KMS-11 (cell line): ENCODE data around the gene ENPP7.

Experiments used
- H2AFZ ChIP-seq: fragments of 200-600 bp; sonication (generic); 2 replicates; pipeline ENCODE4 v1.6.1; 2016; ENCODE audit warnings: antibody characterized with exemption, mixed run types, low read depth
- H3K27ac ChIP-seq: fragments of 200-600 bp; sonication (generic); 2 replicates; pipeline ENCODE4 v1.6.1; 2016; ENCODE audit warnings: mild to moderate bottlenecking, mixed run types
- H3K27me3 ChIP-seq: fragments of 200-600 bp; sonication (generic); 2 replicates; pipeline ENCODE4 v1.6.1; 2017; ENCODE audit warnings: mild to moderate bottlenecking, low read depth, mixed run types, moderate library complexity; ENCODE audit not compliant: insufficient read depth
- H3K36me3 ChIP-seq: fragments of 200-600 bp; sonication (generic); 2 replicates; pipeline ENCODE4 v1.6.1; 2017; ENCODE audit warnings: mild to moderate bottlenecking, mixed run types; ENCODE audit not compliant: insufficient read depth
- H3K4me1 ChIP-seq: fragments of 200-600 bp; sonication (generic); 2 replicates; pipeline ENCODE4 v1.6.1; 2016; ENCODE audit warnings: mild to moderate bottlenecking, low read depth, mixed run types; ENCODE audit not compliant: poor library complexity, severe bottlenecking
- H3K4me2 ChIP-seq: fragments of 200-600 bp; sonication (generic); 2 replicates; pipeline ENCODE4 v1.7.0; 2016; ENCODE audit warnings: mild to moderate bottlenecking, mixed run types
- H3K4me3 ChIP-seq: fragments of 200-600 bp; sonication (generic); IDR thresholded peaks from 2 replicates; pipeline ENCODE4 v1.6.1; 2017; ENCODE audit warnings: low read depth, low read length, mixed read lengths; ENCODE audit not compliant: insufficient read depth
- H3K79me2 ChIP-seq: fragments of 200-600 bp; sonication (generic); 2 replicates; pipeline ENCODE4 v1.6.1; 2016; ENCODE audit warnings: low read depth, mixed run types; ENCODE audit not compliant: insufficient read depth
- H3K9ac ChIP-seq: fragments of 200-600 bp; sonication (generic); 2 replicates; pipeline ENCODE4 v1.6.1; 2016; ENCODE audit warnings: mild to moderate bottlenecking, mixed run types
- H4K20me1 ChIP-seq: fragments of 200-600 bp; sonication (generic); 2 replicates; pipeline ENCODE4 v1.6.1; 2016; ENCODE audit warnings: mild to moderate bottlenecking, mixed run types; ENCODE audit not compliant: insufficient read depth
- CTCF ChIP-seq: fragments of 200-600 bp; sonication (generic); conservative IDR thresholded peaks from 2 replicates; pipeline ENCODE4 v1.6.1; 2017; ENCODE audit warnings: low read depth, mild to moderate bottlenecking, antibody characterized with exemption, low read length, moderate library complexity, mixed read lengths

Gene ENPP7

GRCh38 chr17:79737922-79738578 lies 7.3 kb downstream of the ENPP7 start:
- no peaks in the 10 kb centered on the region for H3K36me3 ChIP-seq
- peaks cover 67% of the 10 kb centered on the region for H3K27me3 ChIP-seq
- no peaks in the 10 kb centered on the region for H3K79me2 ChIP-seq
- no peak overlapping the region for H2AFZ ChIP-seq
- H3K9ac ChIP-seq = no peak overlapping the region
- H3K4me2 ChIP-seq = no peak overlapping the region
- H3K27ac ChIP-seq = no peak overlapping the region
- H3K4me1 ChIP-seq = peaks cover 2% of the 10 kb centered on the region
- TF ChIP-seq CTCF = no peak
- no peak overlapping the region for H3K4me3 ChIP-seq
- H4K20me1 ChIP-seq = no peaks in the 10 kb centered on the region

GRCh38 chr17:79738643-79739042 lies 7.9 kb downstream of the ENPP7 start:
- no peaks in the 10 kb centered on the region for H3K36me3 ChIP-seq
- H3K4me1 ChIP-seq = no peaks in the 10 kb centered on the region
- H2AFZ ChIP-seq = no peak overlapping the region
- no peaks in the 10 kb centered on the region for H3K79me2 ChIP-seq
- H3K27ac ChIP-seq = no peak overlapping the region
- no peaks in the 10 kb centered on the region for H4K20me1 ChIP-seq
- no peak overlapping the region for H3K9ac ChIP-seq
- no peak for TF ChIP-seq CTCF
- H3K4me2 ChIP-seq = no peak overlapping the region
- peaks cover 72% of the 10 kb centered on the region for H3K27me3 ChIP-seq
- H3K4me3 ChIP-seq = no peak overlapping the region

GRCh38 chr17:79739148-79740062 lies 8.7 kb downstream of the ENPP7 start:
- H4K20me1 ChIP-seq = no peaks in the 10 kb centered on the region
- no peak overlapping the region for H3K4me2 ChIP-seq
- H3K4me3 ChIP-seq = no peak overlapping the region
- H3K36me3 ChIP-seq = no peaks in the 10 kb centered on the region
- no peak overlapping the region for H2AFZ ChIP-seq
- H3K9ac ChIP-seq = no peak overlapping the region
- no peak overlapping the region for H3K27ac ChIP-seq
- no peaks in the 10 kb centered on the region for H3K4me1 ChIP-seq
- TF ChIP-seq CTCF = no peak
- peaks cover 72% of the 10 kb centered on the region for H3K27me3 ChIP-seq
- H3K79me2 ChIP-seq = no peaks in the 10 kb centered on the region

GRCh38 chr17:79740413-79740812 lies 9.7 kb downstream of the ENPP7 start:
- H3K4me2 ChIP-seq = no peak overlapping the region
- no peak overlapping the region for H2AFZ ChIP-seq
- no peak for TF ChIP-seq CTCF
- H3K36me3 ChIP-seq = no peaks in the 10 kb centered on the region
- no peak overlapping the region for H3K9ac ChIP-seq
- H3K4me3 ChIP-seq = no peak overlapping the region
- H3K4me1 ChIP-seq = peaks cover under 1% of the 10 kb centered on the region
- no peaks in the 10 kb centered on the region for H3K79me2 ChIP-seq
- no peak overlapping the region for H3K27ac ChIP-seq
- H4K20me1 ChIP-seq = no peaks in the 10 kb centered on the region
- H3K27me3 ChIP-seq = peaks cover 78% of the 10 kb centered on the region
